Stimulated activated naive CD4-positive, alpha-beta T cell (primary cell): ENCODE results near the gene TWNK.
A peak's percentile ranks its signal among the peaks of the same experiment; 100 is the strongest.
"Not testable (repeated sequence)": the region's sequence is repeated elsewhere in the genome, so short reads cannot be mapped to it uniquely, and the experiment has no call there.

Experiments used
- DNase-seq, 6 experiments: peaks; one replicate each; lab custom pipeline; 2025; lab: John Stamatoyannopoulos, UW

TWNK gene

GRCh38 chr10:101030496-101031127 is 43.3 kb downstream of the TWNK start:
- no peak for DNase-seq

- peak; percentile 92 to 95 (median 94) for DNase-seq
Measured at GRCh38 chr10:101031128-101031795, 43.9 kb downstream of the TWNK start, which contains the start of the genes PDZD7 and SFXN3. Gene PDZD7 (minus strand): TSS chr10:101031129. CDS start chr10:101030219, 910 bp downstream. Gene SFXN3 (plus strand): TSS chr10:101031234. CDS start chr10:101034695, 3,461 bp downstream.

- peak; percentile 76 to 86 (median 82) for DNase-seq
Measured at GRCh38 chr10:101031796-101032636, 44.7 kb downstream of the TWNK start.

GRCh38 chr10:101032637-101033224 is 45.4 kb downstream of the TWNK start:
- no peak for DNase-seq

GRCh38 chr10:101033276-101033675 is 45.9 kb downstream of the TWNK start:
- no peak for DNase-seq

GRCh38 chr10:101034404-101034803 is 47.1 kb downstream of the TWNK start:
- not testable (repeated sequence) for DNase-seq

GRCh38 chr10:101035314-101035713 is 48.0 kb downstream of the TWNK start:
- DNase-seq, result no peak

GRCh38 chr10:101035916-101036702 is 48.8 kb downstream of the TWNK start:
- DNase-seq, result no peak

GRCh38 chr10:101036726-101037125 is 49.4 kb downstream of the TWNK start:
- no peak for DNase-seq

GRCh38 chr10:101038484-101038883 is 51.1 kb downstream of the TWNK start:
- DNase-seq, result no peak

GRCh38 chr10:101040061-101040460 is 52.7 kb downstream of the TWNK start:
- DNase-seq, result no peak

- no peak for DNase-seq
Measured at GRCh38 chr10:101040851-101041250, 53.5 kb downstream of the TWNK start.

- peak; percentile 56 to 79 (median 68) for DNase-seq
Measured at GRCh38 chr10:101041252-101041761, 54.0 kb downstream of the TWNK start.

- DNase-seq, result no peak
Measured at GRCh38 chr10:101042118-101042517, 54.8 kb downstream of the TWNK start.

- peak; percentile 12 to 76 (median 52) for DNase-seq
Measured at GRCh38 chr10:101042667-101043362, 55.5 kb downstream of the TWNK start.

- DNase-seq, result no peak
Measured at GRCh38 chr10:101043363-101043707, 56.0 kb downstream of the TWNK start.
